ENCODE measurements around the gene DHRS11. TPM values are rescaled to one million over a fixed set of nuclear protein-coding genes. Genes with fewer than 3 reads are reported as not detected.
"Not testable (repeated sequence)": the region's sequence is repeated elsewhere in the genome, so short reads cannot be mapped to it uniquely, and the experiment has no call there.

The DHRS11 gene
- total RNA-seq, 1 donor from 2014 or later: 5.7 TPM

DNA sequence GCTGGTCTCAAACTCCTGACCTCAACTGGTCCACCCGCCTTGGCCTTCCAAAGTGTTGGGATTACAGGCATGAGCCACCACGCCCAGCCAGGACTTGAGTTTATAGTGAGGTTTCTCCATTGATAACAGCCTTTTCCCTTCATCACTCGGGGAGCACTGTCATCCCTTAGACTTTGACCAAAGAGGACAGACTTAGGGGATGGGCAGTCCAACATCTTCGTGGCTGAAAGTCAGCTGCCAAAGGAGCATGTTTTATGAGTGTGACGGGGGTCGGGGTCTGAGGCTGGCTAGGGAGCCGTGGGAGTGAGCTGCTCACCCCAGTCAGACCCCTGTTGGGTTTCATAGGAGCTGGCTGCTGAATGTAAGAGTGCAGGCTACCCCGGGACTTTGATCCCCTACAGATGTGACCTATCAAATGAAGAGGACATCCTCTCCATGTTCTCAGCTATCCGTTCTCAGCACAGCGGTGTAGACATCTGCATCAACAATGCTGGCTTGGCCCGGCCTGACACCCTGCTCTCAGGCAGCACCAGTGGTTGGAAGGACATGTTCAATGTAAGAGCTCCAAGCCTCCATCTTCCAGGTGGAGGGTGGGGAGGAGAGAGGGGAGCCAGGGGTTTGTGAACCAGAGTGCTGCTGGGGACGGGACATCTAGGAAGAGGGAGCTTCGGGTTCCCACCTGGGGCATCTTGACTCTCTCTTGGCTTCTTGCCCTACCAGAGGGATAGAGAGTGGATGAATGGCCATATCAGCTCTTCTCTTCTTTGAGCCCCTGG is 3.1 kb downstream of the DHRS11 start:
- DNase-seq: no peak

DNA sequence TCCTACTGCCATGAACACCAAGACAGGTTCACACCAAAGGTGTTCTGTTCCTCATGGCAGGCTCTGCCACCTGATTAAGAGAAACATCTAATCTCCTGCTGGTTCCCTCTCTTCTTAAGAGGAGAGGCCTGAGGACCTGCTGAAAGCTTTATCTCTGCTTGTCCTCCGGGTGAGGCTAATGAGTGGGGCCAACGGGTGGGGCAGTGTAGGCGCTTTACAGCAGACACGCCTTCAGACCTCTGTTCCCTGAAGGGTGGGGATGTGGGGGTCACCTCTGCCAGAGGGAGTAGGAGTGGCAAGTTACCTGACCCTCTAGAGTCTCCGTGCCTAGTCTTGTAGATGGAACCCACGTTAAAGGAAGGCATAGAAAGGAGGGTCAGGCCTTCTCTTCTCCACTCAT is 5.5 kb downstream of the DHRS11 start:
- DNase-seq: no peak

DNA sequence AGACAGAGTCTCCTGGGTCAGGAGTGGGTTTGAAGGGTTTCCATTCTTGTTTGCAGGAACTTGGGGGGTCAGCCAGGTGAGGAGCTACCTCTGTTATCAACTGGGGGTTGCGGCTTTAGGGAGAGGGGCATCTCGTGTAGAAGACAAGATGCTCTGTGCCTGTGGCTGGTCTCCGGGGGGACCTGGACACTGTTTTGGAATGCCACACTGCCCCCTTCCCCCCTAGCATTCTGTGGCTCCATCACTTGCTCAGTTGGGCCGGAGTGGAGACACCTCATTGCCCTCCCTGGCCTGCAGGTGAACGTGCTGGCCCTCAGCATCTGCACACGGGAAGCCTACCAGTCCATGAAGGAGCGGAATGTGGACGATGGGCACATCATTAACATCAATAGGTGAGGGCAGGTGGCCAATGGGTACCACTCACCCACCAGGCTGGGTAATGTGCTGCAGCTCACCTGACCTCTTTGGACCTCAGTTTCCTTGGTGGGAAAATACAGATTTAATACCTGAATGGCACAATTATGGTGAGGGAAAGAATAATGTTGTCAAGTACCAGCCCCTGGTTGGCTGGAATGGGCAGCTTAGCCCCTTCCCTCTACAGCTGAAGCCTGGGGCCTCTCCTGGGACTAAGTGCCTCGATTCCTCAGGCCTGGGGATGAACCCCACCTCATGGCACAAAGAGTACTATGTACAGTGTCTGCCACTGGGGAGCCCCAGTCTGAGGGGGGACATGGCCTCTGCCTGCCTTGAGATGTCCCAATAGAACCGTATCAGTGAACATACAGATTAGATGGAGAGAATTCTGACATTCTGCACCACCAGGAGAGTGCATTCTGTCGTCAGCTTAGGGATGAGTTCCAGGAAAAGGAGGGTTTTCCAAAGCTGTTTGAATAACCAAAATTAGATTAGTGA is 6.4 kb downstream of the DHRS11 start:
- no peak for DNase-seq

DNA sequence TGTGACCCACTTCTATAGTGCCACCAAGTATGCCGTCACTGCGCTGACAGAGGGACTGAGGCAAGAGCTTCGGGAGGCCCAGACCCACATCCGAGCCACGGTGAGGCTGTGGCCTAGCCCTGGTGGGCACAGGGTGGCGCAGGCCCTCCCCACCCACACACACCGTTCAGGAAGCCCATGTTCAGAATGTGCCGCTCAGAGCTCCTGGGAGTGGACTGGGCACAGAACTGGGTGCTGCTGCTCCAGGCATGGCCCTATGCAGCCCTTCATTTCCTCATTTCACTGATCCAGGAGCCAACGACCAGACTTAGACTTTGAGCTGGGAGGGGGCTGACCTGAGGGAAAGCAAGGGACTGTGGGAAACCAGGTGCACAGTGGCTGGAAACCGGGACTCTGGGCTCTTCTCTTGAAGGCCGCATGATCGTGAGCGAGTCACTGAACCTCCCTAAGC is 7.3 kb downstream of the DHRS11 start:
- no peak for DNase-seq

DNA sequence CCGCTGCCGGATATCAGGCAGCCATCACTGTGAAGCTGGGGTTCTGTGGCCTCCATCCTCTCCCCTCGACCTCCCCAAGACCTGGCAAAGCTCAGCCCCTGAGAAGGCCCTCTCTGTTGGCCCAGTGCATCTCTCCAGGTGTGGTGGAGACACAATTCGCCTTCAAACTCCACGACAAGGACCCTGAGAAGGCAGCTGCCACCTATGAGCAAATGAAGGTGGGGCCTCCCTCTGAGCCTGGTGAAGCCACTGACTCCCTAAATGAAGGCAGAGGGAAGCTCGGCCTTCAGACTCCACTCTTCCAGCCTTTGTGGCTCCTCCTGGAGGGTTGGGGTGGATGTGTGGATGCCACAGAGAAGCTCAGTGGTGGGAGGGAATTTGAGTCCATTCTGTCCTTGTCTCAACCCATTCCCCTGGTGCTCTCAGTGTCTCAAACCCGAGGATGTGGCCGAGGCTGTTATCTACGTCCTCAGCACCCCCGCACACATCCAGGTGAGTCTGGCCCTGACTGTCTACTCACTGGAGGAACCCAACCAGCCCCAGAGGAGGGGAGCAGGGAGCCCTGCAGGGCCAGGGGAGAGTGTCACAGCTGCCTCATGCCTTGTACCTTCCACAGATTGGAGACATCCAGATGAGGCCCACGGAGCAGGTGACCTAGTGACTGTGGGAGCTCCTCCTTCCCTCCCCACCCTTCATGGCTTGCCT is 8.0 kb downstream of the DHRS11 start:
- DNase-seq: no peak

- no peak for DNase-seq
Observed at GRCh38 chr17:36600465-36600864, 8.8 kb downstream of the DHRS11 start.

- no peak for DNase-seq
Observed at GRCh38 chr17:36600936-36601302, 9.2 kb downstream of the DHRS11 start.

DNA sequence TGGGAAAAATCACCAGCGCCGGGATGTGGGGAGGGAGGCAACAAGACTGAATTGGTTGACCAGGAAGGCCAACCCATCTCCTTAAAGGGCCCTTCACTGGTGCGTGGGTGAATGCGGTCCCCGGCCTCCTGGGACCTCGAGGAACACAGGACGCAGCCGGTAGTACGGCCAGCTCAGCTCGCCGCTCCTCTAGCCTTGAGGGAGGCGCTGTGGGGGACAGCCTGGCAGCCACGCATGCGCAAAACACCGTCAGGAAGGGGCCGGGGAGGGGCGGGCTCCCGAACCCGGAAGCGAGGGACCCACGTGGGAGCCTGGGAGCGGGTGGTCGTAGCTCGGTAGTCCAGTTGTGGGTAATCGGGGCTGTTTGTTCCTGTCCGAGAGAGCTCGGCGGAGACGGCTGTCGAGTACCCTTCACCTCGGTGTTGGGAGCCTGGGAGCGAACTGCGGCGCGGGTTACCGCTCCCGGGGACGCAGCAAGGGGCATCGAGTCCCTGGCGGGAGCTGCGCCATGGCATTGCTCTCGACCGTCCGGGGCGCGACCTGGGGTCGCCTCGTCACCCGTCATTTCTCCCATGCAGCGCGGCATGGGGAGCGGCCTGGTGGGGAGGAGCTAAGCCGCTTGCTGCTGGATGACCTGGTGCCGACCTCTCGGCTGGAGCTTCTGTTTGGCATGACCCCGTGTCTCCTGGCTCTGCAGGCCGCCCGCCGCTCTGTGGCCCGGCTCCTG is 9.8 kb downstream of the DHRS11 start, which contains the start of gene MRM1:
Gene MRM1 (plus strand): TSS at position 281 of the 727 bp plus-strand sequence. CDS start 228 bp downstream, at position 509.
- DNase-seq: peak; percentile 75

DNA sequence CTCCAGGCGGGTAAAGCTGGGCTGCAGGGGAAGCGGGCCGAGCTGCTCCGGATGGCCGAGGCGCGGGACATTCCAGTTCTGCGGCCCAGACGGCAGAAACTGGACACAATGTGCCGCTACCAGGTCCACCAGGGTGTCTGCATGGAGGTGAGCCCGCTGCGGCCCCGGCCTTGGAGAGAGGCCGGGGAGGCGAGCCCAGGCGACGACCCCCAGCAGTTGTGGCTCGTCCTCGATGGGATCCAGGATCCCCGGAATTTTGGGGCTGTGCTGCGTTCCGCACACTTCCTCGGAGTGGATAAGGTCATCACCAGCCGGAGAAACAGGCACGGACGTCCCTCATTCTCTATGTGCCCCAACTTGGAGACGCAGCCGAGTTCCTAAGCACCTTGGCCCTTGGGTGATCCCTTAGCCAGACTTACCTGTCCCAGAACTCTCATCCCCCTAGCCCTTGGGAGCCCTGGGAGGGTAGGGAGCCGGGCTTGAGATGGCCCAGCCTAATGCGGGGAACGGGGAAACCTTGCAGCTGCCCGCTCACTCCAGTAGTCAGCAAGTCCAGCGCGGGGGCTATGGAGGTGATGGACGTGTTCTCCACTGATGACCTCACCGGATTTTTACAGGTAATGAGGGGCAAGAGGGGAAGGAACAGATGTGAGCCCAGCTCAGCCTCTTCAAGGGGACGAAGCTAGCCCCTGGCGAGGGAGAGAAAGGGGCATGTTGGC is 10.5 kb downstream of the DHRS11 start:
- DNase-seq: no peak

GRCh38 chr17:36602924-36603384 is 11.3 kb downstream of the DHRS11 start:
- no peak for DNase-seq

- DNase-seq: not testable (repeated sequence)
Observed at GRCh38 chr17:36605028-36605427, 13.3 kb downstream of the DHRS11 start.

- no peak for DNase-seq
Observed at GRCh38 chr17:36608280-36608679, 16.6 kb downstream of the DHRS11 start.

GRCh38 chr17:36608794-36609497 is 17.3 kb downstream of the DHRS11 start:
- no peak for DNase-seq

DNA sequence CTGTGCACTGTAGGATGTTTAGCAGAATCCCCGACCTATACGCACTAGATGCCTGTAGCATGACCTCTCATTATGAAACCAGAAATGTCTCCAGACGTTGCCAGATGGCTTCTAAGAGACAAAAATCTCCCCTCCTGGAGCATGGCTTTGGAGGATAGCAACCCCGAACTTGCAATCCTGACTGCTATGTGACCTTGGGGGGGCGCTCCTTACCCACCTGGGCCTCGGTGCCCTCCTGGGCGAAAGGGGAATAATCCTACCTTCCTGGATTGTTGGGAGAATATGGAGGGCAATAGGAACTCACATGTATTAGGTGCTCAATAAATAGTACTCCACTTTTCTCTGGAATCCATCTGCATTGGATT is 17.8 kb downstream of the DHRS11 start:
- DNase-seq: no peak

- DNase-seq: no peak
Observed at GRCh38 chr17:36610474-36610873, 18.8 kb downstream of the DHRS11 start.

DNA sequence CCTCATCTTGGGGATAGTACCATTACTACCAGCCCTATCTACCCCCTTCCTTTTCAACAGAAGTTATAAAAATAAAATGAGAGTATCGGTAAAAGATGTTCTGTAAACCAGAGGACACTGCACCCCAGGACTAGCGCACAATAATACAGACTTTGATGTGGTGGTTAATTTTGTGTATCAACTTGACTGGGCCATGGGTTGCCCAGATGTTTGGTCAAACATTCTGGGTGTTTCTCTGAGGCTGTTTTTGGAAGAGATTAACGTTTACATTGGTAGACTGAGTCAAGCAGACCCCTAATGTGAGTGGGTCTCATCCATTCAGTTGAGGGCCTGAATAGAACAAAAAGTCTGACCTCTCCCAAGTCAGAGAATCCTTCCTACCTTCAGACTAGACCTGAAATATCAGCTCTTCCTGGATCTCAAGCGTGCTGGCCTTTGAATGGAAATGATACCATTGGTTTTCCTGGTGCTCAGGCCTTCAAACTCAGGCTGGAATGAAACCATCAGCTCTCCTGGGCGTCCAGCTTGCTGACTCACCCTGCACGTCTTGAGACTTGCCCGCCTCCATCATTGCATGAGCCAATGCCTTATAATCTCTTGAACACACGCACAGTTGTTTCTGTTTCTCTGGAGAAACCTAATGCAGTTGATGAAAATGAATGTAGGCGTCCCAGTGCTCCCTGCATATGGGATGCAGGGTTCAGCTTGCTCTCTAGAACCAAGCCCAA is 19.8 kb downstream of the DHRS11 start:
- no peak for DNase-seq

- no peak for DNase-seq
Observed at GRCh38 chr17:36612323-36612722, 20.6 kb downstream of the DHRS11 start.

- DNase-seq: no peak
Observed at GRCh38 chr17:36613155-36613554, 21.5 kb downstream of the DHRS11 start.

DNA sequence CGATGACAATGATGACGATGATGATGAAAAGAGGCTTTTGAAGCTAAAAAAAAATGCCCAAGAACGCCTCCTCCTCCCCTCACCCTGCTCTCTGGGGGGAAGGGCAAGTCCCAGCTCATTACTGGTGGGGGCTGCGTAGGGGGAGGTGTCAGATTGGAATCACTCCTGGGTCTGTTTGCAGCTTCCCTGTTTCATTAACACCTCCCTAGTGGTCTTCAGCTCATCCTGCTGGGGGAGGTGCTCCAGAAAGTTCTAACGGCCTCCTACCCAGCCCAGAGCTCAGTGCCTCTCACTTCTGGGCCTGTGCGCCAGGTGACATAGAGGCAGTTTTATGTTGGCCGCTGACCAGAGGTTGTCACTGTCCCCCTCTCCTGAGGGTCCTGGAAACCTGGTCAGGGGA is 22.4 kb downstream of the DHRS11 start:
- DNase-seq: no peak

DNA sequence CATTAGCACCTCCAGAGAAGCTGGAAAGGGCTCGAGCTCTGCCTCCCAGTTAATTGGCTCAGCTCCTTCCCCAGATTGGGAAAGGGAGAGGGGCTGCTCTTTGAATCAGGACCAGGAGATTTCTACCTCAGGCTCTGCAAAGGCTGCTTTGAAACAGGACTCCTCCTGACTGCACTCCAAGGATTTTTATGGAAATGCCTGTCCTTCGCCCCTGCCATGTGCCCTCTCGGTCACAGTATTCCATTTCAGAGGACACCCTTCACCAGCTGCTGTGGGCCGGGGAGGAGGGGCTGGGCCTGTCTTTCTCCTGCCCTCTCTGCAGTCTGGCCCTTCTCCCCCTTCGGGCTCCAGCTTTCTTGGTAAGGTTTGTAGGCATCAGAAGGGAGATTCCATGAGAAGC is 23.3 kb downstream of the DHRS11 start:
- no peak for DNase-seq
